HepG2 (cell line): ENCODE results near the gene SEPHS2. TPM values are rescaled to one million over a fixed set of nuclear protein-coding genes. Genes with fewer than 3 reads are reported as not detected.
A peak's percentile ranks its signal among the peaks of the same experiment; 100 is the strongest.

Source experiments
- ATRX ChIP-seq: sonication (generic); formaldehyde crosslinking; IDR thresholded peaks from 2 replicates; pipeline ENCODE4 v1.4.0; 2020; ENCODE audit warnings: missing genetic modification reagents, borderline replicate concordance
- BRD4 ChIP-seq: sonication (generic); formaldehyde crosslinking; IDR thresholded peaks from 2 replicates; pipeline ENCODE4 v1.4.0; 2020; ENCODE audit warnings: missing genetic modification reagents
- EHMT2 ChIP-seq: fragments of 200-600 bp; sonication (generic); IDR thresholded peaks from 2 replicates; pipeline ENCODE4 v1.7.0; 2017; ENCODE audit warnings: antibody characterized with exemption, low read depth, low read length, borderline replicate concordance
- FOXO1 ChIP-seq: sonication (generic); formaldehyde crosslinking; IDR thresholded peaks from 2 replicates; pipeline ENCODE4 v1.4.0; 2020; ENCODE audit warnings: missing genetic modification reagents
- GABPB1 ChIP-seq: IDR thresholded peaks from 2 replicates; pipeline ENCODE4 v1.6.1; 2016; ENCODE audit warnings: mild to moderate bottlenecking, missing genetic modification reagents, moderate library complexity, missing compliant biosample characterization
- GATAD1 ChIP-seq: IDR thresholded peaks from 2 replicates; pipeline ENCODE4 v1.6.1; 2016; ENCODE audit warnings: missing genetic modification reagents, missing compliant biosample characterization
- GFI1 ChIP-seq: sonication (generic); formaldehyde crosslinking; IDR thresholded peaks from 2 replicates; pipeline ENCODE4 v1.5.0; 2020; ENCODE audit warnings: missing genetic modification reagents, mild to moderate bottlenecking, borderline replicate concordance
- IRF2 ChIP-seq: IDR thresholded peaks from 2 replicates; pipeline ENCODE4 v1.6.1; 2018; ENCODE audit warnings: missing genetic modification reagents, missing compliant biosample characterization
- KDM6A ChIP-seq: IDR thresholded peaks from 2 replicates; pipeline ENCODE4 v1.6.1; 2016; ENCODE audit warnings: low read depth
- MXI1 ChIP-seq: IDR thresholded peaks from 3 replicates; pipeline ENCODE4 v1.6.1; 2012; ENCODE audit warnings: low read depth, low read length, inconsistent platforms, borderline replicate concordance
- POGZ ChIP-seq: sonication (generic); formaldehyde crosslinking; IDR thresholded peaks from 2 replicates; pipeline ENCODE4 v1.4.0; 2020; ENCODE audit warnings: mild to moderate bottlenecking, missing genetic modification reagents
- PRMT3 ChIP-seq: sonication (generic); formaldehyde crosslinking; IDR thresholded peaks from 2 replicates; pipeline ENCODE4 v1.8.1; 2022; ENCODE audit warnings: low read depth, mild to moderate bottlenecking, moderate library complexity, missing genetic modification reagents, borderline replicate concordance
- PRPF4 ChIP-seq: fragments of 200-400 bp; formaldehyde crosslinking; IDR thresholded peaks from 2 replicates; pipeline ENCODE4 v1.6.1; 2016; ENCODE audit warnings: low read length, low read depth; ENCODE audit not compliant: poor library complexity, severe bottlenecking
- SAFB2 ChIP-seq: sonication (generic); formaldehyde crosslinking; IDR thresholded peaks from 2 replicates; pipeline ENCODE4 v1.5.1; 2020; ENCODE audit warnings: missing genetic modification reagents, low read depth, mild to moderate bottlenecking, borderline replicate concordance
- ZFP36 ChIP-seq: fragments of 150-350 bp; IDR thresholded peaks from 2 replicates; pipeline ENCODE4 v1.6.1; 2018; ENCODE audit warnings: borderline replicate concordance, low read length, low read depth; ENCODE audit not compliant: partially characterized antibody
- ZNF124 ChIP-seq: sonication (generic); formaldehyde crosslinking; IDR thresholded peaks from 2 replicates; pipeline ENCODE4 v1.4.0; 2020; ENCODE audit warnings: missing genetic modification reagents
- ZNF33A ChIP-seq: sonication (generic); formaldehyde crosslinking; IDR thresholded peaks from 2 replicates; pipeline ENCODE4 v1.5.1; 2020; ENCODE audit warnings: missing genetic modification reagents, mild to moderate bottlenecking, moderate library complexity, borderline replicate concordance
- ZNF354B ChIP-seq: sonication (generic); formaldehyde crosslinking; IDR thresholded peaks from 2 replicates; pipeline ENCODE4 v1.8.0; 2022; ENCODE audit warnings: mild to moderate bottlenecking, missing genetic modification reagents
- ZNF547 ChIP-seq: sonication (generic); formaldehyde crosslinking; IDR thresholded peaks from 2 replicates; pipeline ENCODE4 v1.5.1; 2020; ENCODE audit warnings: mild to moderate bottlenecking, missing genetic modification reagents
- ZNF556 ChIP-seq: sonication (generic); formaldehyde crosslinking; IDR thresholded peaks from 2 replicates; pipeline ENCODE4 v1.4.0; 2020; ENCODE audit warnings: mild to moderate bottlenecking, missing genetic modification reagents, borderline replicate concordance
- ZNF615 ChIP-seq: sonication (generic); formaldehyde crosslinking; IDR thresholded peaks from 2 replicates; pipeline ENCODE4 v1.5.0; 2020; ENCODE audit warnings: mild to moderate bottlenecking, missing genetic modification reagents, borderline replicate concordance
- ZNF709 ChIP-seq: sonication (generic); formaldehyde crosslinking; IDR thresholded peaks from 2 replicates; pipeline ENCODE4 v1.5.0; 2020; ENCODE audit warnings: mild to moderate bottlenecking, missing genetic modification reagents
- ZSCAN30 ChIP-seq: sonication (generic); formaldehyde crosslinking; IDR thresholded peaks from 2 replicates; pipeline ENCODE4 v1.5.0; 2020; ENCODE audit warnings: mild to moderate bottlenecking, missing genetic modification reagents
- ZSCAN31 ChIP-seq: sonication (generic); formaldehyde crosslinking; IDR thresholded peaks from 2 replicates; pipeline ENCODE4 v1.5.0; 2020; ENCODE audit warnings: low read depth, mild to moderate bottlenecking, missing genetic modification reagents
- polyA plus RNA-seq, 8 experiments: library from polyadenylated mRNA; depleted of rRNA in 3 of 8; stranded (reverse) in 7 of 8; unstranded in 1 of 8; fragments of >200 nt; fragmentation: Illumina TruSeq in 4 of 8; extraction: Trizol in 4 of 8; gene quantifications; 2 replicates each; pipeline versions ENCODE4 v1.2.1 to v1.2.3, GENCODE V29; 2011 to 2016; ENCODE audit warnings: low read depth in 4 of 8, missing spikeins in 1 of 8, mixed read lengths in 1 of 8; ENCODE audit not compliant: insufficient read depth in 1 of 8
- total RNA-seq, 5 experiments: library from RNA; depleted of rRNA; stranded (reverse); fragments of >200 nt; fragmentation: Illumina TruSeq; extraction: Trizol; gene quantifications; 2 replicates each; pipeline ENCODE4 v1.2.3, GENCODE V29; 2016; ENCODE audit warnings: low read depth in 1 of 5
- TF ChIP-seq, protein P1 (sequence below): sonication (generic); formaldehyde crosslinking; IDR thresholded peaks from 2 replicates; pipeline ENCODE4 v1.5.1; 2020; ENCODE audit warnings: mild to moderate bottlenecking, moderate library complexity, missing genetic modification reagents
- TF ChIP-seq, protein P2 (sequence below), 2 experiments: fragments of 450-650 bp in 1 of 2; sonication (generic) in 1 of 2; formaldehyde crosslinking; IDR thresholded peaks; 2 replicates each; pipeline versions ENCODE4 v1.5.0 to v1.8.0; 2020 to 2022; ENCODE audit warnings: mild to moderate bottlenecking in 1 of 2, missing genetic modification reagents in 1 of 2
- TF ChIP-seq, protein P3 (sequence below): IDR thresholded peaks from 2 replicates; pipeline ENCODE4 v1.6.1; 2016; ENCODE audit warnings: missing compliant biosample characterization, missing genetic modification reagents, borderline replicate concordance
- TF ChIP-seq, protein P4 (sequence below): sonication (generic); formaldehyde crosslinking; IDR thresholded peaks from 2 replicates; pipeline ENCODE4 v1.4.0; 2020; ENCODE audit warnings: mild to moderate bottlenecking, missing genetic modification reagents

SEPHS2 gene
- total and polyA plus RNA-seq, 2 of the 13 experiments (the other 11 are each of a cell fraction or from before 2014, with no cell fraction given): 20.7 to 127 TPM

DNA sequence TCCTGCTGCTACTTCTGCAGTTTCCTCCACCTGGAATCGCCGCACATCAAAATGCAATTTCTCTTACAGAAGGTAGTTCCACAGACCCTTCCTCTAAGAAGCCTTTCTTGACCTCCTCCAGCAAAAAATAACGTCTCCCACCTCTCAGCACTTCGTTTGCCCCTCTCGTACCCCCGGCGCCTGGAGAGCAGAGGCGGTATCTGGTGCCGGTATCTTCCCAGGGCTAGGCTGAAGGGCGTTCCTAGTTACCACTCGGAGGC, 16.3 kb downstream of the SEPHS2 start (continued):
- 0 out of 2 replicates have a peak, but pooled peaks have one; percentile 3 for TF ChIP-seq PRMT3 (CRISPR knock-in tag)
- TF ChIP-seq ZNF124: no peak
- TF ChIP-seq, protein P1, sequence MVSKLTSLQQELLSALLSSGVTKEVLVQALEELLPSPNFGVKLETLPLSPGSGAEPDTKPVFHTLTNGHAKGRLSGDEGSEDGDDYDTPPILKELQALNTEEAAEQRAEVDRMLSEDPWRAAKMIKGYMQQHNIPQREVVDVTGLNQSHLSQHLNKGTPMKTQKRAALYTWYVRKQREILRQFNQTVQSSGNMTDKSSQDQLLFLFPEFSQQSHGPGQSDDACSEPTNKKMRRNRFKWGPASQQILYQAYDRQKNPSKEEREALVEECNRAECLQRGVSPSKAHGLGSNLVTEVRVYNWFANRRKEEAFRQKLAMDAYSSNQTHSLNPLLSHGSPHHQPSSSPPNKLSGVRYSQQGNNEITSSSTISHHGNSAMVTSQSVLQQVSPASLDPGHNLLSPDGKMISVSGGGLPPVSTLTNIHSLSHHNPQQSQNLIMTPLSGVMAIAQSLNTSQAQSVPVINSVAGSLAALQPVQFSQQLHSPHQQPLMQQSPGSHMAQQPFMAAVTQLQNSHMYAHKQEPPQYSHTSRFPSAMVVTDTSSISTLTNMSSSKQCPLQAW: no peak
- TF ChIP-seq GABPB1: no peak
- TF ChIP-seq KDM6A (CRISPR knock-in tag): no peak
- 0 out of 2 replicates have a peak, but pooled peaks have one; percentile 43 for TF ChIP-seq ZSCAN30 (CRISPR knock-in tag)
- TF ChIP-seq GFI1 (CRISPR knock-in tag): peak; percentile 61; the same call in 1 of the 2 replicates
- TF ChIP-seq ZNF33A (CRISPR knock-in tag): no peak
- TF ChIP-seq ZNF615 (CRISPR knock-in tag): 0 out of 2 replicates have a peak, but pooled peaks have one; percentile 85
- no peak for TF ChIP-seq FOXO1
- no peak for TF ChIP-seq POGZ
- TF ChIP-seq ZFP36: no peak
- TF ChIP-seq, protein P2, sequence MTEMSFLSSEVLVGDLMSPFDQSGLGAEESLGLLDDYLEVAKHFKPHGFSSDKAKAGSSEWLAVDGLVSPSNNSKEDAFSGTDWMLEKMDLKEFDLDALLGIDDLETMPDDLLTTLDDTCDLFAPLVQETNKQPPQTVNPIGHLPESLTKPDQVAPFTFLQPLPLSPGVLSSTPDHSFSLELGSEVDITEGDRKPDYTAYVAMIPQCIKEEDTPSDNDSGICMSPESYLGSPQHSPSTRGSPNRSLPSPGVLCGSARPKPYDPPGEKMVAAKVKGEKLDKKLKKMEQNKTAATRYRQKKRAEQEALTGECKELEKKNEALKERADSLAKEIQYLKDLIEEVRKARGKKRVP (CRISPR knock-in tag; IDR thresholded peaks at IDR 0.05): 0 out of 4 replicates have a peak, but pooled peaks of 1 of the 2 experiments have one; percentile 4
- no peak for TF ChIP-seq GATAD1 (CRISPR knock-in tag)
- no peak for TF ChIP-seq MXI1
- TF ChIP-seq, protein P3, sequence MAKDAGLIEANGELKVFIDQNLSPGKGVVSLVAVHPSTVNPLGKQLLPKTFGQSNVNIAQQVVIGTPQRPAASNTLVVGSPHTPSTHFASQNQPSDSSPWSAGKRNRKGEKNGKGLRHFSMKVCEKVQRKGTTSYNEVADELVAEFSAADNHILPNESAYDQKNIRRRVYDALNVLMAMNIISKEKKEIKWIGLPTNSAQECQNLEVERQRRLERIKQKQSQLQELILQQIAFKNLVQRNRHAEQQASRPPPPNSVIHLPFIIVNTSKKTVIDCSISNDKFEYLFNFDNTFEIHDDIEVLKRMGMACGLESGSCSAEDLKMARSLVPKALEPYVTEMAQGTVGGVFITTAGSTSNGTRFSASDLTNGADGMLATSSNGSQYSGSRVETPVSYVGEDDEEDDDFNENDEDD (CRISPR knock-in tag): no peak
- TF ChIP-seq ATRX: no peak
- TF ChIP-seq, protein P4, sequence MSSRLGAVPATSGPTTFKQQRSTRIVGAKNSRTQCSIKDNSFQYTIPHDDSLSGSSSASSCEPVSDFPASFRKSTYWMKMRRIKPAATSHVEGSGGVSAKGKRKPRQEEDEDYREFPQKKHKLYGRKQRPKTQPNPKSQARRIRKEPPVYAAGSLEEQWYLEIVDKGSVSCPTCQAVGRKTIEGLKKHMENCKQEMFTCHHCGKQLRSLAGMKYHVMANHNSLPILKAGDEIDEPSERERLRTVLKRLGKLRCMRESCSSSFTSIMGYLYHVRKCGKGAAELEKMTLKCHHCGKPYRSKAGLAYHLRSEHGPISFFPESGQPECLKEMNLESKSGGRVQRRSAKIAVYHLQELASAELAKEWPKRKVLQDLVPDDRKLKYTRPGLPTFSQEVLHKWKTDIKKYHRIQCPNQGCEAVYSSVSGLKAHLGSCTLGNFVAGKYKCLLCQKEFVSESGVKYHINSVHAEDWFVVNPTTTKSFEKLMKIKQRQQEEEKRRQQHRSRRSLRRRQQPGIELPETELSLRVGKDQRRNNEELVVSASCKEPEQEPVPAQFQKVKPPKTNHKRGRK (CRISPR knock-in tag): 0 out of 2 replicates have a peak, but pooled peaks have one; percentile 25
- TF ChIP-seq SAFB2: no peak
- no peak for TF ChIP-seq ZSCAN31 (CRISPR knock-in tag)
- TF ChIP-seq ZNF709 (CRISPR knock-in tag): no peak; the same call in 1 of the 2 replicates
- TF ChIP-seq PRPF4: no peak
- TF ChIP-seq IRF2: no peak
- TF ChIP-seq BRD4 (CRISPR knock-in tag): no peak
- TF ChIP-seq ZNF354B (CRISPR knock-in tag): no peak
- 0 out of 2 replicates have a peak, but pooled peaks have one; percentile 48 for TF ChIP-seq ZNF556 (CRISPR knock-in tag)
- no peak for TF ChIP-seq ZNF547 (CRISPR knock-in tag)
- TF ChIP-seq EHMT2: no peak
